Activated B cell treated with CpG ODN at 0.5 μM for 24 hours (primary cell): ENCODE results near the gene H2BK1. TPM values are rescaled to one million over a fixed set of nuclear protein-coding genes. Genes with fewer than 3 reads are reported as not detected.

Experiments
- ATAC-seq: fragments of 200-7000 bp; cut with Tn5 transposase; one replicate; pipeline ENCODE4 v1.10.0; 2021; ENCODE audit warnings: low read depth, mild to moderate bottlenecking, moderate library complexity
- CTCF ChIA-PET: fragments of 350-600 bp; sonication (Branson Sonifier 250); formaldehyde crosslinking; loops from one replicate; lab custom pipeline; 2021; ENCODE audit warnings: antibody characterized with exemption; lab: Charles Lee
- POLR2A ChIA-PET: fragments of 350-600 bp; sonication (Branson Sonifier 250); formaldehyde crosslinking; loops from one replicate; lab custom pipeline; 2021; ENCODE audit warnings: antibody characterized with exemption; lab: Charles Lee
- DNase-seq: peaks from one replicate; pipeline ENCODE4 v3.0.0; 2022
- H3K27ac Mint-ChIP-seq: one replicate; pipeline ENCODE4 v1.8.0; 2020; ENCODE audit warnings: mixed read lengths
- H3K27me3 Mint-ChIP-seq: one replicate; pipeline ENCODE4 v1.8.0; 2021; ENCODE audit warnings: mixed read lengths
- H3K36me3 Mint-ChIP-seq: one replicate; pipeline ENCODE4 v1.8.0; 2021; ENCODE audit warnings: low read depth, mixed read lengths
- H3K4me1 Mint-ChIP-seq: one replicate; pipeline ENCODE4 v1.8.0; 2021; ENCODE audit warnings: mixed read lengths
- H3K4me3 Mint-ChIP-seq: one replicate; pipeline ENCODE4 v1.8.0; 2020; ENCODE audit warnings: mild to moderate bottlenecking, mixed read lengths
- H3K9me3 Mint-ChIP-seq: one replicate; pipeline ENCODE4 v1.8.0; 2020; ENCODE audit warnings: mixed read lengths
- intact Hi-C: fragments of 100-400 bp; cut with micrococcal nuclease; formaldehyde crosslinking; loops from one replicate; pipeline ENCODE4 v1.15.1; 2024
- total RNA-seq: library from RNA; stranded (reverse); gene quantifications from 2 replicates; pipeline ENCODE4 v1.2.3, GENCODE V29; 2022
- TF ChIP-seq, protein P1 (sequence below): fragments of 200-600 bp; IDR thresholded peaks from one replicate; pipeline ENCODE4 v1.8.0; 2022; ENCODE audit warnings: antibody characterized with exemption, mild to moderate bottlenecking

Gene H2BK1
- total RNA-seq, 1 donor from 2014 or later, result 1.8 TPM

DNA sequence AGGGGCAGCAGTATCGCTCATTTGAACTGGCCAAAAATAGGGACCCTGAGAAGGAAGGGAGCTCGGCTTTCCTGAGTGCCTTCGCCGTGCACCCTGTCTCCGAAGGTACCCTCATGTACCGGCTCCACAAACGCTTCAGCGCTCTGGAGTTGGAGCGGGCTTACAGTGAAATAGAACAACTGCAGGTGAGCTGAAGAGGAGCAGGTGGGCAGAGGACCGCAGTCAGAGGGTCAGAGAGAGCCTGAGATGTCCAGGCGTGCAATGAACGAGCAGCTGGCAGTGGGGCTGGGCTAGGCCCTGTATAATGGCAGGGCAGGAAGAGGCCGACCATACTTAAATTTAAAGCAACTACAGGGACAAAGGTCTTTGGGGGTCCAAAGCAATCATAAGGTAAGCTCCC lies 26.1 kb upstream of the H2BK1 start:
- H3K27me3 Mint-ChIP-seq, result no peaks in the 10 kb centered on the region
- no peak overlapping the region for H3K27ac Mint-ChIP-seq
- H3K4me1 Mint-ChIP-seq, result peaks cover 28% of the 10 kb centered on the region
- no peaks in the 10 kb centered on the region for H3K9me3 Mint-ChIP-seq
- H3K4me3 Mint-ChIP-seq, result no peak overlapping the region
- TF ChIP-seq, protein P1, sequence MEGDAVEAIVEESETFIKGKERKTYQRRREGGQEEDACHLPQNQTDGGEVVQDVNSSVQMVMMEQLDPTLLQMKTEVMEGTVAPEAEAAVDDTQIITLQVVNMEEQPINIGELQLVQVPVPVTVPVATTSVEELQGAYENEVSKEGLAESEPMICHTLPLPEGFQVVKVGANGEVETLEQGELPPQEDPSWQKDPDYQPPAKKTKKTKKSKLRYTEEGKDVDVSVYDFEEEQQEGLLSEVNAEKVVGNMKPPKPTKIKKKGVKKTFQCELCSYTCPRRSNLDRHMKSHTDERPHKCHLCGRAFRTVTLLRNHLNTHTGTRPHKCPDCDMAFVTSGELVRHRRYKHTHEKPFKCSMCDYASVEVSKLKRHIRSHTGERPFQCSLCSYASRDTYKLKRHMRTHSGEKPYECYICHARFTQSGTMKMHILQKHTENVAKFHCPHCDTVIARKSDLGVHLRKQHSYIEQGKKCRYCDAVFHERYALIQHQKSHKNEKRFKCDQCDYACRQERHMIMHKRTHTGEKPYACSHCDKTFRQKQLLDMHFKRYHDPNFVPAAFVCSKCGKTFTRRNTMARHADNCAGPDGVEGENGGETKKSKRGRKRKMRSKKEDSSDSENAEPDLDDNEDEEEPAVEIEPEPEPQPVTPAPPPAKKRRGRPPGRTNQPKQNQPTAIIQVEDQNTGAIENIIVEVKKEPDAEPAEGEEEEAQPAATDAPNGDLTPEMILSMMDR, result no peak
- DNase-seq, result no peak
- H3K36me3 Mint-ChIP-seq, result peaks cover 42% of the 10 kb centered on the region
- intact Hi-C loops, result loop anchor here (10.0 kb wide), 1 partner anchor 1362 kb away; the partner anchor contains the start of gene ATP6V0E2
- no peak for ATAC-seq
- ChIA-PET CTCF (no interaction called here), POLR2A (no interaction called here)

DNA sequence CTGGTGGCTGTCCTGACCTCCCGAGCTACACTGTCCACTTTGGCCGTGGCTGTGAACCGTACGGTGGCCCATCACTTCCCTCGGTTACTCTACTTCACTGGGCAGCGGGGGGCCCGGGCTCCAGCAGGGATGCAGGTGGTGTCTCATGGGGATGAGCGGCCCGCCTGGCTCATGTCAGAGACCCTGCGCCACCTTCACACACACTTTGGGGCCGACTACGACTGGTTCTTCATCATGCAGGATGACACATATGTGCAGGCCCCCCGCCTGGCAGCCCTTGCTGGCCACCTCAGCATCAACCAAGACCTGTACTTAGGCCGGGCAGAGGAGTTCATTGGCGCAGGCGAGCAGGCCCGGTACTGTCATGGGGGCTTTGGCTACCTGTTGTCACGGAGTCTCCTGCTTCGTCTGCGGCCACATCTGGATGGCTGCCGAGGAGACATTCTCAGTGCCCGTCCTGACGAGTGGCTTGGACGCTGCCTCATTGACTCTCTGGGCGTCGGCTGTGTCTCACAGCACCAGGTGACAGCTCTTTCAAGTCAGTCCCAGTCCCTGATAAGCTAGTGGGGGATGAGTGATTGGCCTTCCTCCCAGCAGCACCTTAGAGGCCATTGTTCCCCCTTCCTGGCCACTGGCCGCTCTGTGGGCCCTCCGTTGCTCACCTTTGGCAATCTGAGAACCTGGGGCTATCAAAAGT lies 25.0 kb upstream of the H2BK1 start:
- TF ChIP-seq, protein P1, result no peak
- no peaks in the 10 kb centered on the region for H3K27me3 Mint-ChIP-seq
- ChIA-PET POLR2A (no interaction called here), CTCF (interaction anchor here (1.3 kb wide), 1 partner anchor 11 kb away, joined by 4 read pairs; no protein-coding TSS in a partner anchor)
- no peak overlapping the region for H3K4me3 Mint-ChIP-seq
- peaks cover 42% of the 10 kb centered on the region for H3K36me3 Mint-ChIP-seq
- ATAC-seq, result no peak
- intact Hi-C loops, result loop anchor here (10.0 kb wide), 1 partner anchor 1360 kb away; the partner anchor contains the start of gene ATP6V0E2
- H3K4me1 Mint-ChIP-seq, result peaks cover 30% of the 10 kb centered on the region
- no peak for DNase-seq
- no peaks in the 10 kb centered on the region for H3K9me3 Mint-ChIP-seq
- H3K27ac Mint-ChIP-seq, result no peak overlapping the region

DNA sequence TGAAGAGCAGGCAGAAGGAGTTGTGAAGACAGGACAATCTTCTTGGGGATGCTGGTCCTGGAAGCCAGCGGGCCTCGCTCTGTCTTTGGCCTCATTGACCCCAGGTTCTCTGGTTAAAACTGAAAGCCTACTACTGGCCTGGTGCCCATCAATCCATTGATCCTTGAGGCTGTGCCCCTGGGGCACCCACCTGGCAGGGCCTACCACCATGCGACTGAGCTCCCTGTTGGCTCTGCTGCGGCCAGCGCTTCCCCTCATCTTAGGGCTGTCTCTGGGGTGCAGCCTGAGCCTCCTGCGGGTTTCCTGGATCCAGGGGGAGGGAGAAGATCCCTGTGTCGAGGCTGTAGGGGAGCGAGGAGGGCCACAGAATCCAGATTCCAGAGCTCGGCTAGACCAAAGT lies 23.5 kb upstream of the H2BK1 start:
- Mint-ChIP-seq H3K9me3 (no peaks in the 10 kb centered on the region), H3K27ac (peak overlapping the region; percentile 91), H3K4me1 (peaks cover 27% of the 10 kb centered on the region), H3K4me3 (peak overlapping the region; percentile 99), H3K36me3 (peaks cover 34% of the 10 kb centered on the region), H3K27me3 (no peaks in the 10 kb centered on the region)
- ATAC-seq (no peak), DNase-seq (no peak)
- intact Hi-C loops, result loop anchor here (2.0 to 10.0 kb wide), 4 partner anchors 67 to 1359 kb away; partner anchors contain the start of genes ATP6V0E2, GBX1 and TMUB1
- ChIA-PET CTCF (interaction anchor here (2.6 kb wide), 1 partner anchor 10 kb away, joined by 11 read pairs; no protein-coding TSS in a partner anchor), POLR2A (interaction anchor here (2.9 kb wide), 1 partner anchor 10 kb away, joined by 23 read pairs; no protein-coding TSS in a partner anchor)
- TF ChIP-seq, protein P1, result no peak

- intact Hi-C loops, result loop anchor here (1.0 to 10.0 kb wide), 8 partner anchors 12 to 1358 kb away; partner anchors contain the start of genes ATP6V0E2, GBX1, NUB1 and TMUB1
- Mint-ChIP-seq H3K9me3 (no peaks in the 10 kb centered on the region), H3K36me3 (peaks cover 32% of the 10 kb centered on the region), H3K27ac (peak overlapping the region; percentile 91), H3K27me3 (no peaks in the 10 kb centered on the region), H3K4me3 (peak overlapping the region; percentile 99), H3K4me1 (peaks cover 28% of the 10 kb centered on the region)
- ChIA-PET CTCF (interaction anchor here (1.3 to 2.6 kb wide), 2 partner anchors 11 to 13 kb away, joined by 4 to 11 read pairs; no protein-coding TSS in a partner anchor), POLR2A (interaction anchor here (0.8 to 2.9 kb wide), 7 partner anchors 10 to 287 kb away, joined by 3 to 23 read pairs (median 3); partner anchors contain the start of genes NUB1 and RHEB)
- ATAC-seq (peak; percentile 47), DNase-seq (no peak)
- TF ChIP-seq, protein P1, result no peak
These were observed 22.8 kb upstream of the H2BK1 start for GRCh38 chr7:151232917-151233701.
